Smooth muscle cell (in vitro differentiated cells): Measurements from ENCODE around the gene ALAS1. TPM values are rescaled to one million over a fixed set of nuclear protein-coding genes. Genes with fewer than 3 reads are reported as not detected.

ENCODE experiments used
- DNase-seq: peaks from one replicate; lab custom pipeline; 2025; ENCODE audit not compliant: unreplicated experiment; lab: John Stamatoyannopoulos, UW
- H2AFZ ChIP-seq: fragments of 200-600 bp; sonication (generic); 2 replicates; pipeline ENCODE4 v1.6.0; 2016; ENCODE audit warnings: antibody characterized with exemption, low read depth, mild to moderate bottlenecking
- H3F3A ChIP-seq: fragments of 200-600 bp; sonication (generic); 2 replicates; pipeline ENCODE4 v1.6.0; 2017; ENCODE audit warnings: antibody characterized with exemption, low read depth
- H3K27ac ChIP-seq: fragments of 200-600 bp; sonication (generic); 2 replicates; pipeline ENCODE4 v1.5.1; 2016; ENCODE audit warnings: low read depth, mild to moderate bottlenecking
- H3K27me3 ChIP-seq: fragments of 200-600 bp; sonication (generic); 2 replicates; pipeline ENCODE4 v1.6.1; 2016; ENCODE audit warnings: low read depth, mild to moderate bottlenecking
- H3K36me3 ChIP-seq: fragments of 200-600 bp; sonication (generic); 2 replicates; pipeline ENCODE4 v1.5.1; 2016; ENCODE audit warnings: low read depth
- H3K4me1 ChIP-seq: fragments of 200-600 bp; sonication (generic); 2 replicates; pipeline ENCODE4 v1.5.1; 2016; ENCODE audit warnings: low read depth
- H3K4me2 ChIP-seq: fragments of 200-600 bp; sonication (generic); 2 replicates; pipeline ENCODE4 v1.6.0; 2016; ENCODE audit warnings: mild to moderate bottlenecking
- H3K4me3 ChIP-seq: fragments of 200-600 bp; sonication (generic); 2 replicates; pipeline ENCODE4 v1.5.1; 2016; ENCODE audit warnings: mild to moderate bottlenecking
- H3K79me2 ChIP-seq: fragments of 200-600 bp; sonication (generic); 2 replicates; pipeline ENCODE4 v1.6.0; 2016; ENCODE audit warnings: low read depth, mild to moderate bottlenecking
- H3K9ac ChIP-seq: fragments of 200-600 bp; sonication (generic); 2 replicates; pipeline ENCODE4 v1.6.0; 2016; ENCODE audit warnings: low read depth
- H3K9me3 ChIP-seq: fragments of 200-600 bp; sonication (generic); replicated peaks from 2 replicates; pipeline ENCODE4 v1.5.1; 2016; ENCODE audit warnings: low read depth
- H4K20me1 ChIP-seq: fragments of 200-600 bp; sonication (generic); 2 replicates; pipeline ENCODE4 v1.6.0; 2016; ENCODE audit warnings: low read depth
- CTCF ChIP-seq: fragments of 200-600 bp; sonication (generic); IDR thresholded peaks from 2 replicates; pipeline ENCODE4 v1.5.1; 2017; ENCODE audit warnings: borderline replicate concordance, mild to moderate bottlenecking, antibody characterized with exemption; ENCODE audit not compliant: insufficient read depth, poor library complexity, severe bottlenecking
- WGBS: methylation state at CpG from one replicate; pipeline ENCODE4 v1.1.7; 2016; ENCODE audit warnings: low lambda C conversion rate; 5-methylcytosine and 5-hydroxymethylcytosine counted together
- polyA plus RNA-seq: library from polyadenylated mRNA; unstranded; fragments of >200 nt; fragmentation: Nextera tagmentation; extraction: Ambion mirVana; gene quantifications from 2 replicates; pipeline ENCODE4 v1.2.1, GENCODE V29; 2016
- total RNA-seq: library from RNA; depleted of rRNA; stranded (reverse); fragments of >200 nt; gene quantifications from 2 replicates; pipeline ENCODE4 v1.2.3, GENCODE V29; 2014

Gene ALAS1
- total and polyA plus RNA-seq, 2 experiments from 2014 or later, result 35.7 to 59.4 TPM

DNA sequence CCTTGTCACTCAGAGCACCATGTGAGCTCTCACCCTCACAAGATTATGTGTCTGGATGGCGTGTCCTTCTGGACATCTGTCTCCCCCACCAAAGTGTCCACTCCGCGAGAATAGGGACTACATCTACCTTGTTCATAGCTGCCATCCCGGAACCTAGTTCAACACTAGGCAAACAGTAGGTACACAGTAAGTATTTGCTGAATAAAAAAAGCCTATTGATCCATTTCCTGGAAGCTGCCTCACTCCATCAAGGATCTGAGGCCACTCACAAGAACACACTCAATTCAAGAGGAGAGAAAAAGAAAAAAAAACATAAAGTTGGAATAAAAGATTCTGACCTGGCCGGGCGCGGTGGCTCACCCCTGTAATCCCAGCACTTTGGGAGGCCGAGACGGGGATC, 11.2 kb upstream of the ALAS1 start:
- no peak overlapping the region for H3K9ac ChIP-seq
- WGBS, result 97% methylated on average over 9 of the region's 9 CpGs
- TF ChIP-seq CTCF, result no peak
- H3K36me3 ChIP-seq, result no peaks in the 10 kb centered on the region
- no peaks in the 10 kb centered on the region for H3K9me3 ChIP-seq
- no peaks in the 10 kb centered on the region for H3K79me2 ChIP-seq
- H3K4me2 ChIP-seq, result no peak overlapping the region
- no peak overlapping the region for H3K4me3 ChIP-seq
- no peaks in the 10 kb centered on the region for H3K27me3 ChIP-seq
- no peak overlapping the region for H2AFZ ChIP-seq
- no peaks in the 10 kb centered on the region for H3F3A ChIP-seq
- H4K20me1 ChIP-seq, result no peaks in the 10 kb centered on the region
- DNase-seq, result no peak
- no peak overlapping the region for H3K27ac ChIP-seq
- H3K4me1 ChIP-seq, result no peaks in the 10 kb centered on the region

GRCh38 chr3:52188556-52188955, 9.4 kb upstream of the ALAS1 start:
- Histone ChIP-seq H3K36me3 (no peaks in the 10 kb centered on the region), H3K79me2 (no peaks in the 10 kb centered on the region), H2AFZ (no peak overlapping the region), H3K27ac (no peak overlapping the region), H3K4me3 (no peak overlapping the region), H3K9me3 (no peaks in the 10 kb centered on the region), H3K27me3 (no peaks in the 10 kb centered on the region), H3F3A (no peaks in the 10 kb centered on the region), H4K20me1 (no peaks in the 10 kb centered on the region), H3K4me1 (no peaks in the 10 kb centered on the region), H3K4me2 (no peak overlapping the region), H3K9ac (no peak overlapping the region)
- no peak for DNase-seq
- TF ChIP-seq CTCF, result no peak
- 81% methylated on average over 1 of the region's 1 CpG for WGBS

GRCh38 chr3:52190294-52191074, 7.5 kb upstream of the ALAS1 start:
- Histone ChIP-seq H3K79me2 (no peaks in the 10 kb centered on the region), H3K9ac (no peak overlapping the region), H3F3A (no peaks in the 10 kb centered on the region), H3K27ac (no peak overlapping the region), H3K36me3 (no peaks in the 10 kb centered on the region), H3K4me1 (no peaks in the 10 kb centered on the region), H2AFZ (no peak overlapping the region), H3K27me3 (no peaks in the 10 kb centered on the region), H4K20me1 (no peaks in the 10 kb centered on the region), H3K9me3 (no peaks in the 10 kb centered on the region), H3K4me2 (no peak overlapping the region), H3K4me3 (no peak overlapping the region)
- 95% methylated on average over 9 of the region's 9 CpGs for whole genome bisulfite sequencing
- no peak for DNase-seq
- TF ChIP-seq CTCF, result no peak

- Histone ChIP-seq H2AFZ (no peak overlapping the region), H3K79me2 (no peaks in the 10 kb centered on the region), H3K9ac (no peak overlapping the region), H3F3A (no peaks in the 10 kb centered on the region), H3K27ac (no peak overlapping the region), H3K4me2 (no peak overlapping the region), H3K27me3 (no peaks in the 10 kb centered on the region), H3K4me1 (no peaks in the 10 kb centered on the region), H3K4me3 (no peak overlapping the region), H3K36me3 (no peaks in the 10 kb centered on the region), H4K20me1 (no peaks in the 10 kb centered on the region), H3K9me3 (no peaks in the 10 kb centered on the region)
- DNase-seq, result no peak
- 87% methylated on average over 4 of the region's 4 CpGs for WGBS
- TF ChIP-seq CTCF, result no peak
Measured at GRCh38 chr3:52191663-52192062, 6.3 kb upstream of the ALAS1 start.
